NK-92 treated with Interleukin-12 subunit alpha and Interleukin-12 subunit beta, amount 100 ng/mL, for 24 hours (cell line): ENCODE results near the gene PSME1.
A peak's percentile ranks its signal among the peaks of the same experiment; 100 is the strongest.

ENCODE experiments used
- DNase-seq: peaks from one replicate; lab custom pipeline; 2025; lab: John Stamatoyannopoulos, UW

PSME1 gene

DNA sequence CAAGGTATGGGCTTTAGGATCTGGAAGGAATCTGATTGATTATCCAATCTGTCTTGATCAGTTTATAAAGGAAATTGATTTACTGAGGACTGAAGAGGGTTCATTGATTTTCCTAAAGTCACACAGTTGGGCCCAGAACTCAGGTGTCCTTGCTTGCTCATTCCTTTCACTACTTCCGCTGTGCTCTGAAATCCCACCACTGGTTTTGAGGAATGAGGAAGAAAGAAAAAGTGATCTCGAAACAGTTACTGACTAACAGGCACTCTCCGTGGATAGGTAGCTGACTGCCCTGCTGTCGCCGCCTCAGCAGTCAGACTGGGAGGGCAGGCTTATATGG lies 5.6 kb upstream of the PSME1 start, which contains the start of gene FITM1:
TSS of gene FITM1 (plus strand) at position 280 of the 337 bp plus-strand sequence. CDS start 905 bp downstream, outside the sequence.
- no peak for DNase-seq

DNA sequence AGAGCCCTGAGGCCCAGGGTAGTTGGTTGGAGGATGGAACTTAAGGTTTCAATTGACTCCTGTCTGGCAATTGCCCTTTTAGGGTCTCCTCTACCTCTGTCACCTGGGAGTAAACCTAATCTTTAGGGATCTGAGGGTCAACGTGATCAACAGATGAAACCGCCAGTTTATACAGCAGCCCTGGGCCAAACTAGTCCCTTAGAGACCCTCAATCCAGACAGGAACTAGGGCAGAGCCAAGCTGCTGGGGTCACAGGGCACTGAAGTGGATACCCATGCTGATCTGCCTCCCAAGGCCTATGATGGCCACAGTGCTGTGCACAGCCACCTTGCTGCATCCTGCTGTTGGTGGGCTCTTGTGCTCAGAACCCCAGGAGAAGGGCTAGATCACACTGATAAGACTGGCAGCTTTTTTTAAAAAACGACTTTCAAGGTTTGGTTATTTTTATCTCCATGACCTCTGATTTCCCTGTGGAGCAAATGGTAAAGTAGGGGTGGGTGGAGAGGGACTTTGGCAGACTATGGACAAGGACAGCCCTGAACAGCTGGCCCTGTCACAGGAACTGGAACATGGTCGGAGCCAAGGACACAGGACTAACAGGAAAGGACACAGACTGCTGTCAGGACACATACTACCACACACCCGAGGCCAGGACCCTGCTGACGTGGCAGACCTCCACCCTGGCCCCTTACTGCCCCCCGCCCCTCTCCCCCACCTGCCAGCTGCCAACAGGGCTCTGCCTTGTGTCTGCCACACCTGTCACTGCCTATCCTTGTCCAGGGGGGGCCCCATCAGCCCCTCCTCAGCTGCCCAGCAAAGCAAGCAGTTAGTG lies 5.1 kb upstream of the PSME1 start:
- DNase-seq = no peak

- no peak for DNase-seq
These were observed 4.4 kb upstream of the PSME1 start for GRCh38 chr14:24131549-24131966.

- DNase-seq = no peak
These were observed 3.8 kb upstream of the PSME1 start for GRCh38 chr14:24132061-24132685.

- no peak for DNase-seq
These were observed 3.0 kb upstream of the PSME1 start for GRCh38 chr14:24132976-24133375.

DNA sequence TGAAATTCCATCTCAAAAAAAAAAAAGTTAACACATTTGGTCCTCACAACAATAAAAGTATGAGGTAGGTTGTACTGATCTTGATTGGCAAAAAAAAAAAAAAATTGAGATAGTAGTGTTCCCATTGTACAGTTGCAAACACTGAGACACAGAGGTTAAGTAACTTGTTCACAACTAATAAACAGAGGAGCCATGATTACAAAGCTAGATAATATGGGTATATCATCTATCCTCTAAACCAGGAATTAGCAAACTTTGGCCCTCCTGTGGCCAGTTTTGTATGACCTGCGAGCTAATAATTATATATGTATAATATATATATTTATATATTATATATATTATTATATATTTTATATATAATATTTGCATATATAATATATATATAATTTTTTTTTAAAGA lies 2.3 kb upstream of the PSME1 start:
- no peak for DNase-seq

- DNase-seq = no peak
These were observed 485 bp upstream of the PSME1 start for GRCh38 chr14:24135584-24135833.

DNA sequence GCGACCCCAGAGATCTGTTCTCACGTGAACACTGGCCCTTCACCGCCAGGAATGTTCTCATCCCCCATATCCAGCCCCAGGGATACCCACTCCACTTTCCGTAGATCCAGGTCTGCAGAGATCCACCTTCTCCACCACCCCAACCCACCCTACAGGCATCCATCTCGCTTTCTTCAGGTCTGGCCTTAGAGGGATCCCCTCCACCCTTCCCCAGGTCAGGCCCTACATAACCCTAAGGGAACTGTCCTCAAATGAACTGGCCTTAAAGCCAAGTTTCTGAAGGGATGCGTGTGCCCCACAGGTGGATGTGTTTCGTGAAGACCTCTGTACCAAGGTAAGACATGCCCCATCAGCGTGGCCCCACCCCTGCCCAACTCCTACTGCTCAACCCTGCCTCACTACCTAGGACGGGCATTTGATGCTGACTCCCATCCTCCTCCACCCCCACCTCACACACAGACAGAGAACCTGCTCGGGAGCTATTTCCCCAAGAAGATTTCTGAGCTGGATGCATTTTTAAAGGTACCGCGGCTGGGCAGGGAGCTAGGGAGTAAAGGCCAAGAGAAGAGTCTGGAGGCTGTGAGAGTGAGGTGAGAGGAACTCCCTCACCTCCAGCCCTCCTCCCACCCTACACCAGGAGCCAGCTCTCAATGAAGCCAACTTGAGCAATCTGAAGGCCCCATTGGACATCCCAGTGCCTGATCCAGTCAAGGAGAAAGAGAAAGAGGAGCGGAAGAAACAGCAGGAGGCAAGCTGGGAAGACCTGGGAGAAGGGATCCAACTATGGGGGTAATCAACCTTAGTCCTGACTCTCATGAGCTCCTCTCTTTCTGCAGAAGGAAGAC lies 912 bp downstream of the PSME1 start:
- DNase-seq = no peak

GRCh38 chr14:24137529-24138395 lies 1.8 kb downstream of the PSME1 start:
- DNase-seq = no peak

- DNase-seq = no peak
These were observed 2.6 kb downstream of the PSME1 start for GRCh38 chr14:24138396-24139271.

DNA sequence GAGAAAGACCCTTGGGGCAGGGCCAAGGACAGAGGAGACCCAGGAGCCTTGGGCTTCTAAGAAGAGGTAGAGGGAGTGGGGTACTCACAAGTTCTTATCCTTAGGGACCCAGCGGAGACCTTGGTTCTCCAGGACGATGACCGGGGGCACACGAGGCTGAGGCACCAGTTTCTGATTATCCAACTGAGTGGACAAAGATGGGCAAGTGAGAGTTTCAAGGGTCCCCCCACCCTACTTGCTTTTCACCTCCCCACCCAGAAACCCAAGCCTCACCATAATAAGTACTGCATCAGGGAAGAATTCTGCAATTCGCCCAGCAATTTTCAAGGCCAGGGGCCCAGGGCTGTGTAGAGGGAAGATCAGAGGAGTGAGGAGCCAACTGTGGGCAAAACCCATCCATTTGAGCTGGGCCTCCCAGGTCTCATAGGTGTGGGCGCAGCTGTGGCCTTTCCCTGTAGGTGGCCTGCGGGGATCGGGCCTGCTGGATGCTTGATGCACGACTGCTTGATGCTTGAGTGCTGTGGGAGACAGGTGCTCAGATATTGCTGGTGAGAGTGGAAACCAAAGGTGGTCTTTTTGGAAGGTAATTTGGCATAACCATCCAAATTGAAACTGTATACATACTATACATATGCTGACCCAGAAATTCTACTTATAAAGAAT lies 3.4 kb downstream of the PSME1 start:
- DNase-seq = no peak

DNA sequence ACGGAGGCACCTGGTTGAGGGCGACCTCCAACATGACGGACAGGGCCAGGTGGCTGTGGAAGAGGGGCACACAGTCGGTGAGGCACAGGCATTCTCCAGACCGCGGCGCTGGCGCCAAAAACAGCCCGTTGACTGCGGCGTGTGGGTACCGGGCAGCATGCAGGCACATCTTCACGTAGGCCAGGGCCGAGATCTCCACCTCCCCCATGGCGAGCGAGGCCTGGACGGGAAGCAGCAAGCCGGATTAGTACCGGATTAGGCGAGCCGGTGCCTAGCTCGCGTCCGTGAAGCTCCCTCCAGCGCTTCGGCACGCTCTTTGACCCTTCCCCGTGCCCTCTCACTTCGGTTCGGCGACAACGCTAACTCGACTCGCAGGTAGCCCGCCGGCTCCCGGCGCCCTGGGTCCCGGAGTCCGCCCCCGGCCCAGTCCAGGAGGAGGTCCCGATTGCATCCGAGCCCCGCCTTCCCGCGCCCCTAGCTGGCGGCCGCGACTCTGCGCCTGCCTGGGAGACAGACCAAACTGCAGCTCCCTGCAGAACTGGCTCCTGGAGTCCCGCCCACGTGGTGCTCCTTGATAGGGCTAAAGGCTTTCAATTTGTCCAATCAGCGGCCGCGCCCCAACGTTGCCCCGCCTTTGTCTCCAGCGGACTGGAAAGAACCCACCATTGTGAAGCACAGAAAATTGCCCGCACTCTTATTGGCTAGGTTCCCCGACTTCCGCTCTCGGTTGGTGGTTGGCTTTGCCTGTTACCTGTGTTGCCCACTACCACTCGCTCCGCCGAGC lies 5.3 kb downstream of the PSME1 start, which contains the start of gene EMC9:
TSS of gene EMC9 (minus strand) at position 495 of the 784 bp plus-strand sequence. CDS start at position 208, 287 bp downstream.
- DNase-seq = peak; percentile 99

GRCh38 chr14:24143511-24143910 lies 7.5 kb downstream of the PSME1 start:
- DNase-seq = no peak

DNA sequence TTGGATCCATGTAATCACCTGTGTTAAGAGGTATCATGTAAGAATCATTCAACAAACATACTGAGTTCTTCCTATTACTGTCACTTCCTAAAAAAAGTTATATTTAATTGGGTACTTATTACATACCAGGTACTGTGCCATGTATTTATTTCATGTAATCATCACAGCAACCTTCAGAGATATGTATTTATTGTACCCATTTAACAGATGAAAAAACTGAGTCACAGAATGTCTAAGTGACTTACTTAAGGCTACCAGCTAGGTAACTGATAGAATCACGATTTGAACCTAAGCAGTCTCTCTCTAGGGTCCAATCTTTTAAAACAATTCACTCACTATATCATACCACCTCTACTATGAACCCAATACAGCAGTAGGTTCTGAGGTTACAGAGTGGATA lies 8.5 kb downstream of the PSME1 start:
- DNase-seq = no peak

DNA sequence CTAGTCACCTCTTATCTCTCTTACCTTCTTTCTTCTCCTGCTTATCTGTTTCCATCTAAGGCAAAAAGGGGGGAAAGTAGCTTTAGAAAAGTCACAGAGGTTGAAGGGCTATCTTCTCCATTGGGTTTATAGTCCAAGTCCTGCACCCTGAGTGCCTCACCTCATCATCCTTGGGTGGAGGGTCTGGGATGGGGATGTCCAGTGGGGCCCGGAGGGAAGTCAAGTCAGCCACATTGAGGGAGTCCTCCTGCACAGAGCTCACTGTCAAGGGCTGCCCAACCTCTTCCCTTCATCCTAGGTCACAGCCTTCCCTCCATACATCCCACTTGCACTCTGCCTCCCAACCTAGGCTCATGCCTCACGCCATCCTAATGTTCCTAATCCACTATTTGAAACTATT lies 9.2 kb downstream of the PSME1 start:
- no peak for DNase-seq

DNA sequence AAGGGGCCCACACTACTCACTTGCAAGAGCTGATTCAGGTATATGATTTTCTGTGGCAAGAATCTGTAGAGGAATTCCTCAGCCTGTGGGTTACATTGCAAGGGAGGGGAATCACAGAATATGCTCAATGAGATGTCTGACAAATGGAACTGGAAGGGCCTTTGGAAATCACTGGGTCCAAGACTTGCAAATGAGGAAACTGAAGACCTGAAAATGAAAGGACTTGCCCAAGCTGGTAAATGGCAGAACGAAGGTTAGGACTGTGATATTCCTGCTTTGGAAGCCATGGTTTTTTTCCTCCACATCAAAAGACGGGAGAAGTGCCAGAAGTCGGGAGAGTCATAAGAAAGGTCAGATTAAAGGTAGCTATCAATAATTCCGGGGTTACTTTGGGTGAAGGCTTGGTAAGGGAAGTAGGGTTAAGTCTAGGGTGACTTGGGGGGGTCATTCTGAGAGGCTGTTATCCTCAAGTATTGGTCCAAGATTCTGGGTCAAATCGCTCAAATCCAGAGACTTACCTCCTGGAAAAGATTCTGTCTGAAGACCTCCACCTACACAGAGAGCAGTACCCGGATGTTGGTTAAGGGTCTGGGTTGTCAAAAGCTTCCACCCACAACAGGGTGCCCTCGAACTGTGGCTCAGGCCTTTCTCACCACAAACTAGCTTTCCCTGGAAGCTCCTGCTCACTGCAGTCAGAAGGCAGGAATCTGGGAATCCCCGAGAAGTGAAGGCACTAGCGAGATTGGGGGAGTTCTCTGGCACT lies 9.9 kb downstream of the PSME1 start:
- no peak for DNase-seq

DNA sequence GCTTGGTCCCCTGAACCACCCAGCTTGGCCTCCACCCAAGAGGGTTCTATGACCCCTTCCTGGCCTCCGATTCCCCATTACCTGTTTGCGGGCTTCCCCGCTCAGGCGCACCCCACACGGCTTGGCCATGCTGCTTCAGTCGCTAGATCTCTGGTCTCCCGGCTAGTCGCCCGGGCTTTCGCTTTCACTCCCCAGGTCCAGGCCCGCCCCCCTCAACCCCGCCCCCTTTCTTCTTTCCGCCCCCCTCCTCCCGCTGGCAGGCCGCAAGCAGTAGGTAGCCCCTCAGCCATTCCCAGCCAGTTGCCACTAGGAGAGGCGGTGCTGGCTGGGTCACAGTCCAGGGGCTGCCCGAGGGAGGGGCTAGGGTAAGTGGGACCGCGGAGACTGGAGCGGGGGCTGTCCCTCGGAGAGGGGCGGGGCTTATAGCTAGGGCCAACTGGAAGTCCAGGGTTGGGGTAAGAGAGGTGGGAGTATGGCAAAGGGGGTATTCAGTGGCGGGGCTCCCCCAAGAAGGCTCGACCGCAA lies 10.5 kb downstream of the PSME1 start, which contains the start of gene PSME2:
TSS of gene PSME2 (minus strand) at position 158 of the 525 bp plus-strand sequence. CDS start at position 129, 29 bp downstream.
- DNase-seq = peak; percentile 95
